GM12875 (cell line): ENCODE data around the gene LIMS1.

Source experiments
- H3K4me3 ChIP-seq: one replicate; pipeline ENCODE4 v1.5.1; 2011; ENCODE audit warnings: low read depth, low read length, control low read depth
- TF ChIP-seq, protein P1 (sequence below): IDR thresholded peaks from 2 replicates; pipeline ENCODE4 v1.5.1; 2011; ENCODE audit warnings: low read depth, mild to moderate bottlenecking, control low read depth, inconsistent platforms, low read length, moderate library complexity, borderline replicate concordance; ENCODE audit not compliant: insufficient read depth

Gene LIMS1

GRCh38 chr2:108613261-108614042 is 79.2 kb downstream of the LIMS1 start:
- H3K4me3 ChIP-seq: no peak overlapping the region
- TF ChIP-seq, protein P1, sequence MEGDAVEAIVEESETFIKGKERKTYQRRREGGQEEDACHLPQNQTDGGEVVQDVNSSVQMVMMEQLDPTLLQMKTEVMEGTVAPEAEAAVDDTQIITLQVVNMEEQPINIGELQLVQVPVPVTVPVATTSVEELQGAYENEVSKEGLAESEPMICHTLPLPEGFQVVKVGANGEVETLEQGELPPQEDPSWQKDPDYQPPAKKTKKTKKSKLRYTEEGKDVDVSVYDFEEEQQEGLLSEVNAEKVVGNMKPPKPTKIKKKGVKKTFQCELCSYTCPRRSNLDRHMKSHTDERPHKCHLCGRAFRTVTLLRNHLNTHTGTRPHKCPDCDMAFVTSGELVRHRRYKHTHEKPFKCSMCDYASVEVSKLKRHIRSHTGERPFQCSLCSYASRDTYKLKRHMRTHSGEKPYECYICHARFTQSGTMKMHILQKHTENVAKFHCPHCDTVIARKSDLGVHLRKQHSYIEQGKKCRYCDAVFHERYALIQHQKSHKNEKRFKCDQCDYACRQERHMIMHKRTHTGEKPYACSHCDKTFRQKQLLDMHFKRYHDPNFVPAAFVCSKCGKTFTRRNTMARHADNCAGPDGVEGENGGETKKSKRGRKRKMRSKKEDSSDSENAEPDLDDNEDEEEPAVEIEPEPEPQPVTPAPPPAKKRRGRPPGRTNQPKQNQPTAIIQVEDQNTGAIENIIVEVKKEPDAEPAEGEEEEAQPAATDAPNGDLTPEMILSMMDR: no peak

- no peak overlapping the region for H3K4me3 ChIP-seq
- TF ChIP-seq, protein P1: no peak
Measured at GRCh38 chr2:108614043-108614545, 79.8 kb downstream of the LIMS1 start.

DNA sequence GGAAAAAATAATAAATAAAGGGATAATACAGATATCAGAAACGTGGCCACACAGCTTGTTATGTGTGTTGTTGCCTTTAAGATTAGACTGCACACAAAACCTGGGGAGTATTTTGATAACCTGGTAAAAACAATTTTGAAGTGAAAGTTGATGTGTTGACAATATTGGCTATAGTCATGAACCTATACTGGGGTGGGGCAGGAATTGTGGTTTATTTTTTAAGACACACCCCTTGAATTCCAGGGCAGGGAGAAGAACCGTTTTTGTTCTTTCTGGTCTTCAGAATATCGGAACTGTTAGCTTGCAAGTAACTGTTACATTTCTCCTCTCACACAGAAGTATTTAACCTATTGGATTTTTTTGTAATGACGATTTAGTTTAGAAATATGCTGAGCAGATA is 80.4 kb downstream of the LIMS1 start:
- no peak overlapping the region for H3K4me3 ChIP-seq
- TF ChIP-seq, protein P1: no peak

GRCh38 chr2:108615480-108616090 is 81.3 kb downstream of the LIMS1 start:
- TF ChIP-seq, protein P1: no peak
- H3K4me3 ChIP-seq: no peak overlapping the region

DNA sequence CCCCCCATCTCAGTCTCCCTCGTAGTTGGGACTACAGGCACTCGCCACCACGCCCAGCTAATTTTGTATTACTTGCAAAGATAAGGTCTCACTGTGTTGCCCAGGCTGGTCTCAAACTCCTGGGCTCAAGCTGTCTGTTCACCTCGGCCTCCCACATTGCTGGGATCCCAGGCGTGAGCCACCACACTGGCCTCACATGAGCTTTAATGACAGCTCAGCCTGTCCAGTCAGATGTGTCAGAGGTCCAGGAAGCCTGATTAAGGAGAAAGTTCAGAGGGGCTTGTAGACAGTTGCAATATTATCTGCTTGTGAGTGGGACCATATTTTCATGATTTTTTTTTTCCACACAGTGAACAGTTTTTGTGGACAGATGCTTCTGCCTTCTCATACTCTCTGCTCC is 82.0 kb downstream of the LIMS1 start:
- TF ChIP-seq, protein P1: no peak
- no peak overlapping the region for H3K4me3 ChIP-seq

DNA sequence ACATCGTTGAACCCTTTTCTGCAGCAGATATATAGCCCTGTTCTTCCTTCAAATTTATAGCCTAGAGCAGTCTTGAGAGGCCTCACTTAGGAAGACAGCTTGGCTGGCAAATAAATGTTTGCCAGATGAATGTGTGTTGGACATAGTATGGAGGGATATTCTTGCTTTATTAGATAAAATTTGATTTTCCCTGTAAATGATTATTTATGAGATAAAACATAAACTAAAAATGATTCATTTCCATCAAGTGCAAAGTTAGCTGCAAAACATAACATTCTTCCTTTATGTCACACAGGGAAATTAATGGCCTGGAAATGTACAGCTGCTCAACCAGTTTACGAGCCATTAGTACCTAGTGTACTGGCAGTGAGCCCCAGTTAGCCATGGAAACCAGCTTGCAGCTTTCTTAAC is 82.5 kb downstream of the LIMS1 start:
- TF ChIP-seq, protein P1: no peak
- no peak overlapping the region for H3K4me3 ChIP-seq

DNA sequence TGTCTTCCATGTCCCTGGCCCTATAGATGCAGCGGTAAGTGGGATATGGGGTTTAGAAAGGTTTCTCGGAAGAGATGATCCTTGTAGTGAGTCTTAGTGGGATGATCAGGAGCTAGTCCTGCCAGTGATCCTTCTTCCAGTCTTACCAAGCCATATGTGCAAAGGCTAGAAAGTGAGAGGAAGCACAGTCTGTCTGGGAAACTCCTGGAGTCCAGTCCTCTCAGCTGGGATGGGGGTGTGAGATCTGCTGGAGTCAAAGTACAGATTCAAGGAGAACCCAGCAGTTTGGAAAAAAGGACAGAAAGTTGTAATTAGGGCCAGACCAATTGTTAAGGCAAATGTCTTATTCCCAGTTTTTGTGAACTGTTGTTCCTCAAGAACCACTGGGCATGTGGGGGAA is 83.3 kb downstream of the LIMS1 start:
- H3K4me3 ChIP-seq: no peak overlapping the region
- TF ChIP-seq, protein P1: no peak
